RCC 7860 (cell line): ENCODE data around the gene NBEAL2.

ENCODE experiments used
- DNase-seq: peaks from one replicate; pipeline ENCODE4 v3.0.0-alpha.2; 2015; ENCODE audit warnings: low spot score
- FAIRE-seq: peaks from 2 replicates; lab custom pipeline; 2012; peaks lifted over from hg19 to GRCh38; lab: Jason Lieb, UNC

The NBEAL2 gene

DNA sequence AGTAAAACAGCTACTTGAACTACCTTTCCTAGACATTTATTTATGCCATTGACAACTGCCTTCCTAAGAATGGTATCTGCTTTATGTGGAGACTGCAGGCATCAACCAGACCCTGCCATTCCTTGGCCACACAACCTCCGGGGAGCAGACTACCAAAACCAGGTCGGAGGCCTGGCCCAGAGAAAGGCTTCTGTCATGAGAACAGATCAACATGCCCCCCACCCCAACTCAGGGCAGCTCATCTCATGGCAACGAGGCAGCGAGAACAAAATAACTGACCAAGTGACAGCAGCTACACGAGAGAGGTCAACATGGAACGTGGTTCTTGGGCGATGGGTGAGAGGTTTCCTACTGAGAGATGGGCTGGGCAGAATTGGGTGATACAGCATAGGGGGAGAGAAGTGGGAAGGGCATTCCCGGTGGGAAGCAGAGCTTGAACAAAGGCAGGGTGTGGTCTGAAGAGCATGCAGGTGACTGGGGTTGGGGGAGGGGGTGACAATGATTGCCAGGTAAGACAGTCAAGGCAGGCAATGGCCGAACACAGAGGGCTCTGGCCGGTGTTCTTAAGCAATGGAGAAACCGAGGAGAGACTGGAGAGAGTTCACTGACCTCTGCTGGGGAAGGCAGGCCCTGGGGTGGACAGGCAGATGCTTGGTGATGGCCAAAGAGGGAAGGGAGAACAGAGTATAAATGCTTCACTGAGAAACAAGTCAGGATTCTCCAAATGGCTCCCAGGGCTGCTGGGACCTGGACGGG, 36.8 kb upstream of the NBEAL2 start:
- no peak for FAIRE-seq
- no peak for DNase-seq

- FAIRE-seq (peak; percentile 74), DNase-seq (peak; percentile 56)
Measured at GRCh38 chr3:46943237-46944187, 36.0 kb upstream of the NBEAL2 start.

GRCh38 chr3:46944191-46944590, 35.3 kb upstream of the NBEAL2 start:
- no peak for FAIRE-seq

GRCh38 chr3:46946416-46946815, 33.0 kb upstream of the NBEAL2 start:
- DNase-seq (peak; percentile 34), FAIRE-seq (no peak)

More at GRCh38 chr3:46944191-46944590, 35.3 kb upstream of the NBEAL2 start:
- DNase-seq, result no peak

- DNase-seq (peak; percentile 77), FAIRE-seq (peak; percentile 60)
Measured at GRCh38 chr3:46946856-46947545, 32.5 kb upstream of the NBEAL2 start.

- DNase-seq (no peak), FAIRE-seq (no peak)
Measured at GRCh38 chr3:46947546-46947901, 31.9 kb upstream of the NBEAL2 start.

DNA sequence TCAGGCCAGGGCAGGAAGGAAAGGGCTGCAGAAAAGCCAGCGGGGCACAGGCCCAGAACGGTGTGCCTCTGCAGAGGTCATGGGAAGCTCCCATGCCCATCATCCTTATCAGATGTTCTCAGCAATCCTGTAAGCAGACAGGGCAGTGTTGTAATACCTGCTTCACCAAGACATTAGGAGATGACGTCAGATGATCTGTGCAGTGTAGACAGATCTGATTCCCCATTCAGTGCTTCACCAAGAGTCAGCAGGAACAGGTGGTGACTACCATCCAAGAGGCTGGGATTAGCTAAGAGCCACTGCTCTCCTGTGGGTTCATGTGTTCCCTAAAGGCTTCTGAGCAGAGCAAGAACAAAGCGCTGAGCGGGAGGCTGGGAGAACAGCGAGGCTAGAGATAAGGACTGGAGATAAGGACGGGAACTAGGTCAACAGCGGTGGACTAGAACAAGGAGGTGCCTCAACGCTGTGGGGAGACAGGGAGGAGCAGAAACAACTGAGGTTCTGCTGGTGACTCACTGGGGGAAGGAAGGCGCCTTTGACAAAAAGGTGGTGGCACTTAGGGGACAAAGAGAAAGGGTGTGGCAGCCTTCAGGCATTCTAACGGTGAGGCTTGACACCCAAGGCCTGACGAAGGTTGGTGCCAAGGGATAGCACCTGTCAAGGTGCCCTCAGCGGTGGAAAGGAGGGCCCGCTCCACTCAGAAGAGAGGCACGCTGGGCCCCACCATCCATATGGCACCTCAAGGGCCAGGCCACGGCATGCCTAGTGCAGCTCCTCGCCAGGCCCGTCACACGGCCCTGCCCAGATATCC, 31.3 kb upstream of the NBEAL2 start:
- peak; percentile 62 for DNase-seq
- FAIRE-seq, result no peak

DNA sequence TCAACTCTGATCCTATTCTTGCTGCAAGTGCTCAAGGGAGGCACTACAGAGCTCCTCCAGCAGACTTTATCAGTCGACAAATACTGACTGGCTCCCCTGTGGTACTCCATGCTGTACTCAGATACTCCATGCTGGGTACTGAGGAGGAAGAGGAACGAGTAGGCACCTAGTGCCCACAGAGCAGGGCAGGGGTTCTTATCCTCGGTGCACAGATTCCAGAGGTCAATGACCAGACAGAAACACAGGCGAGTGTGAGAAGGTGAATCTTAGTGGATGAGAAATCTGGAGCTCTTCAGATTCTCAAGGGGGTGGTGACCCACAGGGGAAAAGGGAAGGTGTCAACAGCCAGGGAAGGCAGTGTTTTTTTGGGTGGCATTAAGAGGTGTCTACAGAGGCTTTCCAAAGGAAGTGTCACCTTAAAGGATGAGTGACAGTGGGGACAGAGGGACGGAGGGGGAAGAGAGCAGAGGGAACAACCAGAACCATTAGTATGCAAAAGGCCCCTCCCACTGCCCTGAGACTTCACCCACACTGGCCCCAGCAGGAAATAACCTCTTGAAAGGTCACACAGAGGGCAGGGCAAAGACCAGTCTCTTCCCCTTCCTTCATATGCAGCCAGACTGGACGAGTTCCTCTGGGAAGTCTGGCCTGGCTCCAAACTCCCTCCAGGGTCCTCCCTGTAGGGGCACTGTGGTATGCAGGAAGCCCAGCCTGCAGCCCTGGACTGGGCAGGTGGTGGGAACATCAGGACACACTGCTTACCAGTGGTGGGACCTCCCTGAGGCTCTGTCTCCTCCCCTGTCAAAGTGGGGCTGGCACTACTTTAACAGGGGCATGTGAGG, 30.4 kb upstream of the NBEAL2 start:
- no peak for DNase-seq
- no peak for FAIRE-seq

- no peak for FAIRE-seq
- DNase-seq, result no peak
Measured at GRCh38 chr3:46950177-46950576, 29.3 kb upstream of the NBEAL2 start.

DNA sequence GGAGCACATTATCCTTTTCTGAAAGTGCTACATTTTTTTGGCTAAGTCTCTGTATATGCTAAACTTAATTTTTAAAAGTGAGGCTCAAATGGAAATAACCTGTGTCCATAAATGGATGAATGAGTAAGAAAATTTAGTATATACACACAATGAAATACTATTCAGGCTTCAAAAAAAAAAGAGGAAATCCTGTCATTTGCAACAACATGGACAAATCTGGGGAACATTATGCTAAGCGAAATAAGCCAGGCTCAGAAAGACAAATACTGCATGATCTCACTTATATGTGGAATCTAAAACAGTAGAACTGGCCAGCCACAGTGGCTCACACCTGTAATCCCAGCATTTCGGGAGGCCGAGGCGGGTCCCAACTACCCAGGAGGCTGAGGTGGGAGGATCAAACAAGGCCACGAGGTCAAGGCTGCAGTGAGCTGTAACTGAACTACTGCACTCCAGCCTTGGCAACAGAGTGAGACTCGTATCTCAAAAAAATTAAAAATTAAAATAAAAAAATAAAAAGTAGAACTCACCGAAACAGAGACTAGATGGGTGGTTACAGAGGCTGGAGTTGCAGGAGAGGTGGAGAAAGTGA, 28.7 kb upstream of the NBEAL2 start:
- FAIRE-seq (no peak), DNase-seq (no peak)

DNA sequence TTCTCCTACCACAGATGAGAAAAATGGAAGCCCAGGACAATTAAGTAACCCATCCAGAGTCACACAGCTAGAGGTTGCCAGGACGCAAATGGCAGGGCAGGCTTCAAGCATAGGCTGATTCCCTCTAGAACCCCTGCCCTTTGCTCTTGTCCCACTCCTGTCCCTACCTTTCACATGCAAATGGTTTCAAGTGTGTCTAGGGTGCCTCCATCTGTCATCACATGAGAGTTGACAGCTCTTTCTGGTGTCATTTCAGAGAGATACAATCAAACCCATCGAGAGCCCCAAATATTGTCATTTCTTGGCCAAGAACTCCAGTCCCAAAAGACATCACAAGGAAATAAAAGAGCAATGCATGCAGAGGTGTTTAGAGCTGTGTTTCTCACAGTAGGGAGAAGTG, 26.7 kb upstream of the NBEAL2 start:
- FAIRE-seq, result no peak
- DNase-seq, result no peak

- FAIRE-seq (no peak), DNase-seq (no peak)
Measured at GRCh38 chr3:46953234-46954010, 26.0 kb upstream of the NBEAL2 start.

GRCh38 chr3:46954178-46954577, 25.3 kb upstream of the NBEAL2 start:
- DNase-seq (no peak), FAIRE-seq (no peak)

GRCh38 chr3:46955157-46955556, 24.3 kb upstream of the NBEAL2 start:
- FAIRE-seq, result no peak
- no peak for DNase-seq

DNA sequence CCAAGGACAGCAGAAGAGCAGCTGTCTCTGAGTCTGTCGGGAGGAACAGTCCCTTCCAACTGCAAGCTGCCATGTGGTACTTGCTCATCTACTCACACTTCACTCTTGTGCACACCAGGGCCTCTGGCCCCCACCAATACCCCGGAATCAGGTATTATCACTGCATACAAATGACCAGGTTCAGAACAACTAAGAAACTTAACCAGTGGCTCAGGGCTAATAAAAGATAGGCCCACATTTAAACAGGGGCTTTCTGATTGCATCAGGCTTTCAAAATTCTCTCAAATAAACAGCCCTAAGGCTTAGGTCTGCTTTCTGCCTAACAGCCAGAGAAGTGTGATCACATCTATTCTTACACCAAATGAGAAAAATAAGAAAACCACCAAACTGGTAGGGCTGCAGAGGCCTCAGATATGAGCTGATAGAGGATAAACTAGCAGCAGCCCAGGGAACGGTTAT, 23.6 kb upstream of the NBEAL2 start:
- DNase-seq (no peak), FAIRE-seq (no peak)

- FAIRE-seq (no peak), DNase-seq (no peak)
Measured at GRCh38 chr3:46957092-46957820, 22.2 kb upstream of the NBEAL2 start.

GRCh38 chr3:46958467-46959160, 20.9 kb upstream of the NBEAL2 start:
- no peak for DNase-seq
- no peak for FAIRE-seq
